WI38 (cell line): ENCODE results near the gene PMFBP1.

Source experiments
- H3K4me3 ChIP-seq: 2 replicates; pipeline ENCODE4 v1.5.1; 2011; ENCODE audit warnings: low read depth, mild to moderate bottlenecking, control low read depth, low read length
- TF ChIP-seq, protein P1 (sequence below): IDR thresholded peaks from 2 replicates; pipeline ENCODE4 v1.5.1; 2012; ENCODE audit warnings: low read depth, mild to moderate bottlenecking, control low read depth, low read length

PMFBP1 gene, protein sequence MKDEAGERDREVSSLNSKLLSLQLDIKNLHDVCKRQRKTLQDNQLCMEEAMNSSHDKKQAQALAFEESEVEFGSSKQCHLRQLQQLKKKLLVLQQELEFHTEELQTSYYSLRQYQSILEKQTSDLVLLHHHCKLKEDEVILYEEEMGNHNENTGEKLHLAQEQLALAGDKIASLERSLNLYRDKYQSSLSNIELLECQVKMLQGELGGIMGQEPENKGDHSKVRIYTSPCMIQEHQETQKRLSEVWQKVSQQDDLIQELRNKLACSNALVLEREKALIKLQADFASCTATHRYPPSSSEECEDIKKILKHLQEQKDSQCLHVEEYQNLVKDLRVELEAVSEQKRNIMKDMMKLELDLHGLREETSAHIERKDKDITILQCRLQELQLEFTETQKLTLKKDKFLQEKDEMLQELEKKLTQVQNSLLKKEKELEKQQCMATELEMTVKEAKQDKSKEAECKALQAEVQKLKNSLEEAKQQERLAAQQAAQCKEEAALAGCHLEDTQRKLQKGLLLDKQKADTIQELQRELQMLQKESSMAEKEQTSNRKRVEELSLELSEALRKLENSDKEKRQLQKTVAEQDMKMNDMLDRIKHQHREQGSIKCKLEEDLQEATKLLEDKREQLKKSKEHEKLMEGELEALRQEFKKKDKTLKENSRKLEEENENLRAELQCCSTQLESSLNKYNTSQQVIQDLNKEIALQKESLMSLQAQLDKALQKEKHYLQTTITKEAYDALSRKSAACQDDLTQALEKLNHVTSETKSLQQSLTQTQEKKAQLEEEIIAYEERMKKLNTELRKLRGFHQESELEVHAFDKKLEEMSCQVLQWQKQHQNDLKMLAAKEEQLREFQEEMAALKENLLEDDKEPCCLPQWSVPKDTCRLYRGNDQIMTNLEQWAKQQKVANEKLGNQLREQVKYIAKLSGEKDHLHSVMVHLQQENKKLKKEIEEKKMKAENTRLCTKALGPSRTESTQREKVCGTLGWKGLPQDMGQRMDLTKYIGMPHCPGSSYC

DNA sequence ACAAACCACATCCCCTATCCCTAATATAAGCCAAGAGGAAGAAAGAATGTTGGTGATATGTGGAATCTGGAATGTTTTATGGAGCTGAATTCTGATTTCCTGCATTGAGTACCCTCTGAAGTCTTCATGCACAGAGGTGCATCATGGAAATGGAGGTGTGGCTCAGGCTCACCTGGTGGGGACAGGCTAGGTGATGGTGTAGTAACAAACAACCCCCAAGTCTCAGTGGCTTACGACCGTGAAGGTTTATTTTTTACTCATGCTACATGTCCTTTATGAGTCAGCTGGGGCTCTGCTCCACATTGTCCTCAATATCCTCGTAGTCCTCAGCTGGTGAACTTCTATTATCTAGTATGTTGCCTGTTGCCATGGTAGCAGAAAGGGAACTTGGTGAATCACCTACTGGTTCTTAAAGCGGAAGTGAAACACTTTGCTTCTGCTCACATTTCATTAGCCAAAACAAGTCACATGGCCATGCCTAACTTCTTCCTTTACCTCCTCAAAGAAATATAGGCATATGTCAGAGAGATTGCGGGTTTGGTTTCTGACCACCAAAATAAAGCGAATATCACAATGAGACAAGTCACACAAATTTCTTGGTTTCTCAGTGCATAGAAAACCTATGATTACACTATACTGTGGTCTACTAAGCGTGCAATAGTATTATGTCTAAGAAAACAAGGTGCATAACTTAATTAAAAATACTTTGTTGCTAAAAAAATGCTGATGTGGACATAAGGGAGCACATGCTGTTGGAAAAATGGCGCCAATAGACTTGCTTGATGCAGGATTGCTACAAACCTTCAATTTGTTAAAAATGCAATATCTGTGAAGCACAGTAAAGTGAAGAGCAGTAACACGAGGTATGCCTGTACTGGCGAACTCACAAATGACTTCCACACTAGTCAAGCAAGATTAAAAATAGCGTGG, at the start of gene PMFBP1:
Gene PMFBP1 (minus strand): TSS at position 51 of the 930 bp plus-strand sequence. CDS start 947 bp downstream, outside the sequence.
- H3K4me3 ChIP-seq, result no peak within 1 kb of the TSS
- TF ChIP-seq, protein P1, sequence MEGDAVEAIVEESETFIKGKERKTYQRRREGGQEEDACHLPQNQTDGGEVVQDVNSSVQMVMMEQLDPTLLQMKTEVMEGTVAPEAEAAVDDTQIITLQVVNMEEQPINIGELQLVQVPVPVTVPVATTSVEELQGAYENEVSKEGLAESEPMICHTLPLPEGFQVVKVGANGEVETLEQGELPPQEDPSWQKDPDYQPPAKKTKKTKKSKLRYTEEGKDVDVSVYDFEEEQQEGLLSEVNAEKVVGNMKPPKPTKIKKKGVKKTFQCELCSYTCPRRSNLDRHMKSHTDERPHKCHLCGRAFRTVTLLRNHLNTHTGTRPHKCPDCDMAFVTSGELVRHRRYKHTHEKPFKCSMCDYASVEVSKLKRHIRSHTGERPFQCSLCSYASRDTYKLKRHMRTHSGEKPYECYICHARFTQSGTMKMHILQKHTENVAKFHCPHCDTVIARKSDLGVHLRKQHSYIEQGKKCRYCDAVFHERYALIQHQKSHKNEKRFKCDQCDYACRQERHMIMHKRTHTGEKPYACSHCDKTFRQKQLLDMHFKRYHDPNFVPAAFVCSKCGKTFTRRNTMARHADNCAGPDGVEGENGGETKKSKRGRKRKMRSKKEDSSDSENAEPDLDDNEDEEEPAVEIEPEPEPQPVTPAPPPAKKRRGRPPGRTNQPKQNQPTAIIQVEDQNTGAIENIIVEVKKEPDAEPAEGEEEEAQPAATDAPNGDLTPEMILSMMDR, result no peak

DNA sequence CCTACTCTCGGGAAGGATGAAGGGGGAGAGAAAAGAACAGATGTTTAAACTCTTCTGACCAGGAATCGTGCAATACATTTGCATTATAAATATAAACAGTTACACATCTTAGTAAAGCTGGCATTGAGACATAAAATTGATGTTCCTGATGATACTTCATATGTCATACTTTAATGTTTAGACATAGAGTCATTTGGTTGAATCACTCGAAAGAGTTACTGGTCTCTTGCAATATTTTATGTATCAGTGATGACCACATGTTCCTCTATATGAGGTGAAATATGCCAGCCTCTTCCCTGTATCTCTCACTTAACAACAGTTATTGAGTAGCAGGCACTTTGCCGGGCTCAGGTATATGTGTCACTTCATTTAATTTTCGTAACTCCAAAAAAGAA, 49.7 kb upstream of the PMFBP1 start:
- H3K4me3 ChIP-seq, result no peak overlapping the region
- TF ChIP-seq, protein P1, result no peak

DNA sequence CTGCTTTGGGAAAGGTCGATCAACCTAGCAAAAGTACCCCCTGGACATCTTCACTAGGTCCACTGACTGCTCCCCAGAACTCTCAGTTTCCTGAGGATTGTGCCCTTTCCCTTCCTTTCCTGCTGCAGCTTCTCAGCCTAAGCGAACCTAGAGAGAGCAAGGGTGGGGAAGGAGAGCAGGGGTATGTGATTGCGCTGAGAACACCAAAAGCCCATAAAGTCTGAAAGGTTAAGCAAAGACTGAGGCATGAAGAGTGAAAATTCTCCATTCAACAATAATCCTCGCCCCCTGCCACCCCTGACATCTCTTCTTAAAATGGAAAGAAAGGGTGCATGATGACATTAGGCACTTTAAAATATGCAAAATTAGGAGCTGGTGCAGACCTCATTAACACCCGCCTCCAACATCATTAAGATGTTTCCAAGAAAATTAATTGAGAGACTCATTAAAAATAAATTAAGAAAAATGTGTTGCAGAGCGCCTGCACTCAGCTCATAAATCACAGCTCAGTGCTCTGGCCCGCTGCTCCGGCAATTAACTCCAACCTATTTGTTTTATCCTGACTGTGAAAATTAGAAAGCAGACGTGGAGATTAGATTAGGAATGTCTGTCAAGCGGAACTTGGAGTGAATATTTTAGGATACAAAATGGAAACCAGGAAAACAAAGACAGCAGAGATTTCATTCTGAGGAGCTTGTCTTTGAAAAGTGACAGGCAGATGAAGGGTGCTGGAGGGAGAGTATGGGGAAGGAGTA, 49.1 kb upstream of the PMFBP1 start:
- TF ChIP-seq, protein P1, result no peak
- no peak overlapping the region for H3K4me3 ChIP-seq

DNA sequence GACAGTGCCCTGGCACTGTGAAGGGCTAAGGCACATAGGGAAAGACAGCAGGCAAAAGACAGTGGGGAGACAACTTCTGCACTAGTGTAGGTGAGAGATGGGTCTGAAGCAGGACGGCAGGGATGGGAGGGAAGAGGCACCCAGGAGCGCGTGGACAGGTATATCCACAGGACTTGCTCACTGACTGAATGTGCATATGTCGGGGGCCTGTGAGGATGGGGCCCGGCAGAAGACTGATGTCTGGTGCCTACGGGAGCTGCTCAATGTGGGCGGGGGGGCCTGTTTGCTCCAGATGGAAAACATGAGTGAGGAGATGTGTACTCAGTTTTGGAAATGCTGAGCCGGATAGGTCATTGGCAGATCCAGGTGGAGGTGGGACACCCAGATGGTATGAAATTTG, 47.3 kb upstream of the PMFBP1 start:
- TF ChIP-seq, protein P1, result no peak
- H3K4me3 ChIP-seq, result no peak overlapping the region

DNA sequence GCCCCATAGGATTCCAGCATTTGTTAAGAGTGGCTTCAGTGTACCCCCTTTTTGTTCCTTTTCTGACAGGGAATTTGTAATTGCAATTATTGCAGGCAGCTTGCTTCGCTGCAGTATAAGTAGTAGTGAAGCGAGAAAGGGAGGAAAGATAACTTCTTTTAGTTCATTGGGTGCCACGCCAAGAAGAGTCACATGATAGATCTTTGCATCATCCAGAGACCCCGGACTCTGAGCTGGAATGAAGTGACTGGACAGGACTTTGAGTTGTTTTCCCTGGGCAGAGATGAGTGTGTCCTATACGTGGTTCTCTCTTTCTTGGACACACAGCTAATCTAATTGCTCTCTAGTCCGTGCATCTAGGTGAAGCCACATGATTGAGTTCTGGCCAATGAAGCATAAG, 44.8 kb upstream of the PMFBP1 start:
- TF ChIP-seq, protein P1, result no peak
- H3K4me3 ChIP-seq, result no peak overlapping the region

DNA sequence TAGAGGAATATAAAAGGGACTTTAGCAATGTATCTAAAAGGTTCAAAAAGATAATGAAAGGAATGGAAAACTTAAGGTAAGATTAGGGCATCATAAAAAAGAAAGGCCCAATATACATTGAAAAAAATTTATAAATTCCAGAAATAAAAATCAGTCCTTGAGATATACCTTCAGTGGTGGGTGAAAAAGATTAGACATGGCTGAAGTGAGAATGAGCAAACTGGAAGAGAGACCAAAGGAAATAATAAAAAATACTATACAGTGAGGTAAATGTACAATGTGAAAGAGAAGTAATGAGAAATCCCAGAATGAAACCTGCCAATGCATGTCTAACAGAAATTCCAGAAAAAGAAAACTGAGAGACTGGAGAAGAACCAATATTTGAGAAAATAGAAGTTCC, 42.9 kb upstream of the PMFBP1 start:
- TF ChIP-seq, protein P1, result no peak

More for the DNA sequence above, 42.9 kb upstream of the PMFBP1 start:
- no peak overlapping the region for H3K4me3 ChIP-seq
